GM18907 (cell line): ENCODE data around the gene CALN1.
A peak's percentile ranks its signal among the peaks of the same experiment; 100 is the strongest.
"Not testable (repeated sequence)": the region's sequence is repeated elsewhere in the genome, so short reads cannot be mapped to it uniquely, and the experiment has no call there.

Source experiments
- ATAC-seq: cut with Tn5 transposase; IDR thresholded peaks from one replicate; pipeline ENCODE4 v1.9.1; 2021; ENCODE audit warnings: mild to moderate bottlenecking, moderate library complexity; ENCODE audit not compliant: unreplicated experiment

The CALN1 gene

DNA sequence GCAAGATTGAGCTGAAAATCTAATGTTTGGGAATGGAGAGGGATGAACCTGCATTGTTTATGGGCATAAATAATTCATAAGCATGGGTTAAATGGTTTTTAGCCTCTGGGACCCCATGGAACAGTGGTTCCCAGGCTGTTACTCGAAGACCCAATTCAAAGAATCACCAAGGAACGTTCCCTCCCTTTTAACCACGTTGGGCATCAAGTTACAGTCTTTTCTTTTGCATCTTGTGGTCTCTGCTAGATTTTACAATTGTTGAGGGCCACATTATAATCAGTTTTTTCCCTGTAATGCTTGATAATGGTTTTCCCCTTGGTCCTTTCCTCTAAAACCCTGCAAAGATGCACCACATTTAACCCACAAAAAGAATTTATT lies 2.5 kb downstream of the CALN1 start:
- no peak for ATAC-seq

DNA sequence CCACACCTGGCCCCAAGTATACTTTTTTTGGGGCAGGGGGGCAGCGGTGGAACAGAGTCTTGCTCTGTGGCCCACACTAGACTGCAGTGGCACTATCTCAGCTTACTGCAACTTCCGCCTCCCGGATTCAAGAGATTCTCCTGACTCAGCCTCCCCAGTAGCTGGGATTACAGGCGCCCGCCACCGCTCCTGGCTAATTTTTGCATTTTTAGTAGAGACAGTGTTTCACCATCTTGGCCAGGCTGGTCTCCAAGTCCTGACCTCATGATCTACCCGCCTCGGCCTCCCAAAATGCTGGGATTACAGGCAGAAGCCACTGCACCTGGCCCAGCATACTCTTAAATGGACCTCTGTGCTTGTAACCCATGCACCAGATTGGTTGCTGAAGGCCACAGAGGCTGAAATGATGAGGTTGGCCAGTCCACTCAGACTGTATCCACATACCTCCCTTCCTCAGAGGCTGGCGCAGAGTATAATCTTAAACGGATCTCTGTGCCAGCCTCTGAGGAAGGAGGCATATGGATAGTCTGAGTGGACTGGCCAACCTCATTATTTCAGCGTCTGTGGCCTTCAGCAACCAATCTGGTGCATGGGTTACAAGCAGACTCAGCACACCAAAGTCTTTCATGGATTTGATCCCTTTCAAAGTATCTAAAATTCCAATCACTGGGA lies 3.0 kb downstream of the CALN1 start:
- no peak for ATAC-seq

DNA sequence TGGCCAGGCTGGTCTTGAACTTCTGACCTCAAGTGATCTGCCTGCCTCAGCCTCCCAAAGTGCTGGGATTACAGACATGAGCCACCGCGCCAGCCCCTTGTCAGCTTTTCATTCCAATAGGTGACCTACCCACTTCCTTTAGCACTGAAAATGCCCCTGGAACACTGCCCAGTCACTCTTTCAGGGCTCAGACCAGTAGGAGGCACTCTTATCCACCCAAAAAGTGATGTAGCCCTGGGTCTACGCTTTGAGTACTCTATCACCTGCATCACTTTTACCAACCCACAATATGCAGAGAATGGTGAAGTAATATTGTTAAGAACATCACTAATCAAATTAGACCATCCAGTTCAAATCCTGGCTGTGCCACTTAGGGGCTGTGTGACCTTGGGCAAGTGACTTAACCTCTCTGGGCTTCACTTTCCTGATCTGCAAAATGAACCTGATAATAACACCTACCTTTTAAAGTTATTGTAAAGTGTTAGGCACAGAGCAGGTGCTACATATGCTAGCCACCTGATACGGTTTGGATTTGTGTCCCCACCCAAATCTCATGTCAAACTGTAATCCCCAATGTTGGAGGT lies 5.2 kb downstream of the CALN1 start:
- no peak for ATAC-seq

DNA sequence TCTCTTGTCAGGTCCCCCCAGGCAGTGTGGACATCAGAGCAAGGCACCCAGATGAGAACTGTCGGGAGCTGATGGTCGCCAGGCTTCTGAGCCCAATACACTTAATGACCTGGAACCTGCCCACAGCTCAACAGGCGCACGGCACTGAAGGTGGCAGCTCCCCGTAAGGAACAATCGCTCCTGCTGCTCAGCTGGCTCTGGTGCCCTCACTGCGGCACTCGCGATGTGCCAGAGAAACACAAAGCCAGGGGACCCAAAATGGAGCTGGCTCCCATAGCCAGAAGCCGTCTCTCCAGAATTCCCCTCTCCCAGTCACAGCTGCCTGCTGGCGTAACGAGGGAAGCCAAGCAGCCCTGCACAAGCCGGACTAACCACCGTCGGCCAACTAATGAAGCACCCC lies 6.3 kb downstream of the CALN1 start:
- no peak for ATAC-seq

DNA sequence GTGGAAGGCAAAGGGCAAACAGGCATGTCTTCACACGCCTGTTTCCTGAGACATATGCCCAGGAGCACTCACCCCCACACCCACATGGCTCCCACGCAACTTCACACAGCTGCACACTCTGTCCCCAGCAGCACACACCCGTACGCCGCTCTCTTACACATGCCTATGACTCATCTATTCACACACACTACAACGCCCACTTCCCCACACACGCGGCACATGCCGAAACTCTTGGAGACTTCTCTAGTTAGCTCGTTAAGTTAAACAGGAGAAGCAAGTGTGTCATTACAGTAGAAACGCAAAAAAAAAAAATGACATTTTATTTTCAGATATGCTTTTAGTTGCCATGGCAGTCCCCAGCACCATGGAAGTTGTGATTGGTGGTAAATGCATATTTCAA lies 6.7 kb downstream of the CALN1 start:
- ATAC-seq, result no peak

DNA sequence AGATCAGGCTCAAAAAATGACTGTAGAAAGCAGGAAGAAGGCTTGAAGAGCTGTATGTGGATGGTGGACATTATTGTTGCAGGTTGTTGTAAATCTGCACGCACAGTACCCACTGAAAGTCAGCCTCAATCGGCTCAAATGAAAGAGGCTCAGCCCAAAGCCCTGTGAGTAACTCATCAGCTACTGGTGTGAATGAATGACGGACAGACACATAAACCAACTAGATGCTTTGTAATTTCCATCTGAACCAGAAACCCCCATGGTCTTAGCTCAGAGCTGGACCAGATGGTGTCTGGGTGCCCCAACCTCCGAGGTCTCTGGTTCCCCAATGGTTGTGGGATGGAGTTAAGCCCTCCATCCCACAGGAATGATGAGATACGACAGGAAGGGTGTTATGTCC lies 7.4 kb downstream of the CALN1 start:
- no peak for ATAC-seq

DNA sequence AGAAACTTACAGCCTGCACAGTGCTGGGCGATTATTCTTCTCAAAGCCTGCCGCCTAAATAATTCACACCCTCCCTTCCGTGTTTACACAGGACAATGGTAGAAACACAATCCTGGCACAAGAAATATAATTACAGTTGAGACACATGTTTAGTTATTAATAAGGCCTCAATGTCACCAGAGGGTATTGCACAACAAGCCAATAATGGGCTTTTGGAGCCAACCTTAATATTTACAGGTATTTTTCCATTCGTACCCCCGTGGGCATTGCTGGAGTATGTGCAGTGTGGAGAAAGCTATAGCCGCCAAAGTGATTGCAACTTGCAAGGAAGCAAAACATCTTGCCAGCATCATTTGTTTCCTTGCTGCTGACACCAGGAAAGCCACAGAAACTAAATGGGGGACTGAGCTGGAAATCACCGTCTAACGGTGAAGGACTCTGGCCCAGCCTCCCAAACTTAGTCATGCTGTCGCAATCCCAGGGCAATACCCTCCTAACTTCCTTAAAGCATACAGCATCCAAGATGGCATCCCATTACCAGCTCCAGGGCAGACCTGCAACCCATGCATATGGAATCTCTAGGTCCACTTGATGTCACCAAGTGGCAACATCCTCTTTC lies 8.6 kb downstream of the CALN1 start:
- peak; percentile 50 for ATAC-seq

DNA sequence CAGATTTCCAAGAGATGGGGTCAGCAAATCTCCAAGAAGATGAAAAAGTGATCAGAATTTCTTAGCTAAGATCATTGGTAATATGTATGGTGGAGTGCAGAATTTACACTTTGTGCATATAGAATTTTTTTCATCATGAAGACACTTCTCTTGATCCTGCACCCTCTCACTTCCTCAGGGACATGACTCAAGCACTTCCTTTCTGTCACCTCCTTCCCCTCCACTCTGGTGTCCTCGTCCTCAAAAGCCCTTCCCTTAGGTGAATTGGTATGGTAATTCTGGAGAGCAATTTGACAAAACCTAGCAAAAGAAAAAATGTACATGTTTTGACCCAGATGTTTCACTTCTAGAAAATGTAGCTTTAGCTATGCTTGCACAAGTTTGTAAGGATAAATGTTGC lies 18.1 kb downstream of the CALN1 start:
- ATAC-seq, result no peak

DNA sequence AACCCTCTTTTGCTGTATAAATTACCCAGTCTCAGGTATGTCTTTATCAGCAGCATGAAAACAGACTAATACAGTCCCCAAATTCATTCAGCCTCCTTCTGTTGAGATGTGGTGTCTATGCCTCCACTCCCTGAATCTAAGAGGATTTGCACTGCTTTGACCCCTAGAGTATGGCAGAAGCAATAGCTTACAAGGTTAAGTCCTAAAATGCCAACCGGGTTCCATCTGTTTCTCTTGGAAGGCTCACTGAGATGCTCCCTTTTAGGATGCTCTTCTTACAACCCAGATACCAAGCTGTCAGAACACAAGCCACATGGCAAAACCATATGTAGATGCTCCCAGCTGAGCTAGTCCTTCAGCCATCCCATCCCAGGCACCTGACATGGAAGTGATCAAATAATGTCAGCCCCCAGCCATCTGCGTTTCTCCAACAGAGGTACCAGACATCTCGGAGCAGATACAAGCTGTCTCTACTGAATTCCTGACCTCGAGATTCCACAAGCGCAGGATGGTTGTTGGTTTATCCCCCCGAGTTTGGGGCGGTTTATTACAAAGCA lies 20.2 kb downstream of the CALN1 start:
- ATAC-seq, result no peak

DNA sequence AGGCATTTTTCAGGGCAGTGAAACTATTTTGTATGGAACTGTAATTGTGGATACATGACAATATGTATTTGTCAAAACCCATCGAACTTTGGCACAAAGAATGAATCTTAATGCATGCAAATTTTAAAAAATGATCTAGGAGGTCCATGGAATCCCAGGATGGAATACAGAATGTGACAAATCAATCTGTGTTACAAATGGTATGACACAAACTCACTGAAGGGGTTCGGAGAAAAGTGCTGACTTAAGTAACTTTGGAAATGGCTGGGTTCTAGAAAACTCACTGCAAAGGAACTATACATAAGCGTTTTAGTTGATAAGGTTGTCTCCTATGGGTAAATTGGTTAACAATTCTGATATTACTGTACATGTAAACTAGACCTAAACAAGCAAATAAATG lies 26.0 kb downstream of the CALN1 start:
- no peak for ATAC-seq

DNA sequence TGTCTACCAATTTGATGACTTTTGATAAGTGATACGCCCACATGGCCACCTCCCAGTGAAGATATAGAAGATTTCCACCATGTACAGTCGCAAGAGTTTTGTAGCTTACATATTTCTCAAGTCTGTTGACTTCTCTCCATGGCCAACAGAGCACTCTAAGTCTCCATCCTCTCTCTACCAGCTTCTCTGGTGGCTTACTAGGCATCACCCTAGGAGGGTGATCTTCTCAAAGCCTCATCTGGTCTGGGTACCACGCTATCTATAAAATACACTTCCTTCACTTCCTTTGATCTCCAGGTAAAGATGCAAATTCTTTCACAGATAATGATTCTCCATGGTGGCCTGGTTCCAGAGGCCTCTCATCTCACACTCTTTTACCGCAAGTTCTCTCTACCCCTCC lies 49.9 kb downstream of the CALN1 start:
- no peak for ATAC-seq

DNA sequence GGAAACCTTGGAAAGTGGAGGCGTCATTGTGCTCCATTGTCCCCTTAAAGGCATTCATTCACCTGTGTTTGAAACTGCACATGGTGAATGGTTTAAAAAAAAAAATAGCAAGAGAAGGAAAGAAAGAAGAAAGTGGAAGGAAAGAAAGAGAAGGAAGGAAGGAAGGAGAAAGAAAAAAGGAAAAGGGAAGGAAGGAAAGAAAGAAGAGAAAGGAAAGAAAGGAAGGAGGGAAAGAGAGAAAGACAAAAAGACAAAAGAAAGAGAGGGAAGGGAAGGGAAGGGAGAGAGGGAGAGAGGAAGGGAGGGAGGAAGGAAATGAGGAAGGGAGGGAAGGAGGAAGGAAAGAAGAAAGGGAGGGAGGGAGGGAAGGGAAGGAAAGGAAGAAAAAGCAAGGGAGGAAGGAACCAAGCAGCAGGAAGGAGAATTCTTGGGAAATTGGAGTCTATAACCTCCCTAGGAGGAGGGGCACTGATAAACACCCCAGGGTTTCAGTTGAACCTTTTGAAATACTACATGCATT lies 66.9 kb downstream of the CALN1 start:
- no peak for ATAC-seq

DNA sequence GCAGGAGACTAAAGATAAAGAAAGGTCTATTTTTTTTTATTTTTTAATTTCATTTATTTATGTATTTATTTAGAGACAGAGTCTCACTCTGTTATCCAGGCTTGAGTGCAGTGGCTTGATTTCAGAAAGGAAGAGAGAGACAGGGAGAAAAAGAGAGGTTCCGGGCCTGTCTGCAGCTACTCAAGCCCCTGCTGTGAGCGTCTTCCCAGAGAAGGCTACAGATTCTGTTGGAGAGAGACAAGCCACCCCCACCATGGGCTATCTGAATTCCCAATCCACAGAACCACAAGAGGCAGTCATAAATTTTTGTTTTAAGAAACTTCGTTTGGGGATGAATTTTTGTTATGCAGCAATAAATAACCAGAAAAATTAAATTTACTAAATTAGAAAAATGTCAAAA lies 68.1 kb downstream of the CALN1 start:
- ATAC-seq, result no peak

DNA sequence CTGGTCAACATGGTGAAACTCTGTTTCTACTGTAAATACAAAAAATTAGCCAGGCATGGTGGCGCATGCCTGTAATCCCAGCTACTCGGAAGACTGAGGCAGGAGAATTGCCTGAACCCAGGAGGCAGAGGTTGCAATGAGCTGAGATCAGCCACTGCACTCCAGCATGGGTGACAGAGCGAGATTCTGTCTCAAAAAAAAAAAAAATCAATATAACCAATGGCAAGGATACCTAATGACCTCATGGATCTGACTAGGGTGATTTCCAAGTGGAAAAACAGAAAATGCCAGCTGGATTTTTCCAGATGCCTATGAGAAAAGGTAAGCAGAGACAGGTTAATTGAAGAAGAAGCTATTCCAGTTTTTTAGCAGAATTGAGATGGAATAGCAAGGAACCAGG lies 68.8 kb downstream of the CALN1 start:
- ATAC-seq, result not testable (repeated sequence)

DNA sequence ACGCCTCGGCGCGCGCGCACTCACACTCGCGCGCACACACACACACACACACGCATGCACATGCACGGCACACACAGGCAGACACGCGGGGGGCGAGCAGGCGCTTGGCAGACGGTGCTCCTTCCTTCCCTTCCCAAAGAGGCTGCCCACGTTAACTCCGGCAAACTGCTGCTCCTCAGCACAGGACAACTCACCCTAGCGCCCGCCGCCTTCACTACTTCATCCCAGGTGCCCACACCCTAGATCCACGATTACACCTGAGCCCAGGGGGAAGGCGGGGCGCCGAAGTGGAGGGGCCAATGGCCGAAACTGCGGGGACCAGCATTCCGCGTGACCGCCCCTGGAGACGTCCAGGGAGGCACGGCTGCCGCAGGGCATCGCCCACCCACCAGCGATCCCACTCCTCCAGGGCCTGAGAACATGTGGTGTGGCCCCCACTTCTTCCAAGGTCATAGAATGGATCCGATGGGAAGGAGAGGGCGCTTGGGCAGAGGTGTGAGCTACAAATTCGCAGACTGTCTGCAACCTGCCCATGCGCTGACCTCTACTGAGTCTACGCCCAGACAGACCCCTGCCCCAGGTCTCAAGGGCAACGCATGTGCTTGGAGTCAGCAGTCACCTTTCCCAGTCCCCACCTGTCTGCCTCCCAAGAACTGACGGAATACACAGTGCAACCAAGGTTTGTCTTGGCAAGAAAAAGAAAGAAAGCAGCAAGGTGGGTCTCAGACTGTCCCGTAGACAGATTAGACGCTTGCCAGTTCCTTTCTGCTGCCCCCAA lies 74.6 kb downstream of the CALN1 start:
- no peak for ATAC-seq

DNA sequence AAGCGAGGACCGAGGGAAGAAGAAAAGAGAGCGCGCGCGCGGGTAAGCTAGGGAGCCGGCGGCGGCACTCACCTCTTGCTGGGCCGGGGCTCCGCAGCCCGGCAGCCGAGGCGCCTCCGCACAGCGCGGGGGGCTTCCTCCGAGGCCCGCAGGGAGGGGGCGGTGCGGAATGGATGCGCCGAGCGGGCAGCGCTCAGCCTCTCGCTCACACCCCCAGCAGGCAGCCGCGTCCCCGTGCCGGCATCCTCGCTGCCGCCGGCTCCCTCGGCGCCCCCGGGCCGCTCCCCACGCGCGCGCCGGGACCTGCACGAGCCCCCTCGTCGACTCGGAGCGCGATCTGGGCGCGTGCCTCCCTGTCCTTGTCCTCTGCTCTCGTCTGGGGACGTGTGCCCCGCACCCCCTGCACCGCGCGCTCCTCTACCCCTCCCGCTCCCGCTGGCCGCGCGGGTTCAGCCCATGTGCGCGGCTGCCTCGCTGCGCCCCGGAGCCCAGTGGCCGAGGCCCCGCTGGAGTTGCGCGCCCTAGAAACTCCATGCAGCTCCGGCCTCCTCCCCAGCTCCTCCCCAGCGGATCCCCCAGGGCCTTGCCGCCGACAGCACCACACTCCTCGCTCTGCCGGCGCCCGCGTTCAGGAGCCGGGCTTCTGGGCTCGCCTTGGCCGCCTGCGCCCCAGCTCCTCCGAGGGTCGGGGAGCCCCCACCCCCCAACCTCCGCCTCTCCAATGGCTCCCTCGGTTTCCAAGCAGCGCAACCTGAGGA lies 75.3 kb downstream of the CALN1 start:
- ATAC-seq, result no peak

DNA sequence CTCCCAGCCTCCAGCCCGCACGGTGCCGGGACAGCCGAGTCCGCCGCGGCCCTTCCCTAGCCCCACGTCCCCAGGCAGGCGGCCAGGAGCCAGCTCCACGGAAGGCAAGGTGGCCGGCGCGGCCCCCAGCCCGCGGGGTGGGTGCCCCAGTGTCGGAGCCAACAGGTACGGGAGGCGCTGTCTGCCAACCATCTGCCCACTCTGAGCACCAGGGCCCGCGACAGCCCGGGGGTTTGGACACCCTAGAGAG lies 75.8 kb downstream of the CALN1 start:
- ATAC-seq, result no peak

DNA sequence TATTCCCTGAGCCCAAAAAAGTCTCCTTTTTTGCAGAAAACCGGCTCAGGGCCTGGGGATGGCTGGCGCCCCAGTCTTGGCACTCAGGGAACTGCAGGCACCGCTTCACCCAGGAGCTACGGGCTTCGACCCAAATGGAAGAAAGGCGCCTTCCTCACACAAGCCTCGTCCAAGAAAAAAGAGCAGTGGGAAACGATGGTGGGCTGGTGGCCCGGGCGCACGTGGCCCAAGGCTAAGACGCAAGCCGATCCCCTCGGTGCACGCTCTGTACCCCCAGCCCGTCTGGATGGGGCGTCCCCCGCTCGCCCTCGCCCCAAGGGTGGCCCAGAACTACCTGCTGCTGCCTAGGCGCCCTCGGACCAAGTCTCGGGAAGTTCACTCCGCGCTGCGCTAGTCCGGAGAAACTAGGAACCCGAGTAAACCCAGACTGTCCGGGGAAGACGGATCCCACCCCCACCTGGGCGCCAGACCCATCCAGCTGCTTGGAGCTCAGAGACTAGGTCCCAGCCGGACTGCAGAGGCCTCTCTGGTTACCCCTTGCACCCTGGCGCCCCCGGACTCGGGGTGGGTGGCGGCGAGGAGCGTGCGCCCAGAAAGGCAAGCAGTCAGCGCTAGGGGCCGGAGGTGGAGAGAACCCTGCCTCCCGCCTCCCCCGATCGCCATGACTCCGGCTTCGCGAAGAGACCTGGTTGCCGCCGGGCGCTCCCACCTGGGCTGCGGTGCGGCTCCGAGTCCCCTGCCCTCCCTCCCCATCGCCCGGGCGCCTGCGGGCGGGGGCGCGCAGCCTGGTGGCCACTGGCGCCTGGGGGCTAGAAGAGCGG lies 76.4 kb downstream of the CALN1 start:
- no peak for ATAC-seq

DNA sequence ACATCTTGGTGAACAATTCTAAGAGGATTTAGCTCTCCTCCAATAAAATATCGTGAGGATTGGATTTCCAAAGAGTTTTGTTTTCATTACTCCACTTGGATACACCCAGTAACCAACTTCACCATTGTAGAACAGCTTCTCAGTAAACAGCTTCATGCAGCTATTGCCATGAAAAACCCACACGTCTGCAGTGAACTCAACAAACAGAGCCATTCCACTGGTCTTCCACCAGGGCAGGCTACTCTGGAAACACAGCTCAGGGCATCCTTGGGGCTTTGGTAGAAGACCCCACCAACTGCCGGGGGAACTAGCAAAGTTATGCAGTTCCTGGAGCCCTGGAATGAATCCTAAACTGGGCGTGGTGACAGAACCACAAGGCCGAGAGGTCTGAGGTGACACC lies 77.4 kb downstream of the CALN1 start:
- ATAC-seq, result no peak

DNA sequence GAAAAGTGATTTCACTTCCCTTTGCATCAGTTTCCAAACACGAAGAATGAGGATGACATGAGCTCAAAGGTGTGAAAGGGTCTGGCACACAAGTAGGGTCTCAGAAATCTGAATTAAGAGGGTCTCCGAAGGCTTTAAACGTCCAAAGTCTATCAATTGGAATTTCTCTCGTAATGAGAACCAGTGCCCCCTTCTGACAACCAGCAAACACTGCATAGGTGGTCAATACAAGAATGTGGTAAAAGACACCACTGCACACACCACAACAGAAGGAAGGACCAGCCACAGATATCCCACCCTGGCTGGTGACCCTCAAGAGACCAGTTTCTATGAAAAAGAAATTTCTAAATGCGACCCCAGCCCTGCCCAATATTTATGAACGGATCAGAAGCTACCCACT lies 78.1 kb downstream of the CALN1 start:
- ATAC-seq, result no peak
